AG04450 (cell line): ENCODE results near the gene CKS2. TPM values are rescaled to one million over a fixed set of nuclear protein-coding genes. Genes with fewer than 3 reads are reported as not detected.

Experiments
- CTCF ChIA-PET: fragments of 300-600, 350-600 bp; formaldehyde crosslinking; extraction: SDS; loops from one replicate; lab custom pipeline; 2022; ENCODE audit warnings: antibody characterized with exemption, inconsistent platforms; lab: Charles Lee
- POLR2A ChIA-PET: fragments of 350-600 bp; formaldehyde crosslinking; extraction: SDS; loops from one replicate; lab custom pipeline; 2021; ENCODE audit warnings: antibody characterized with exemption, inconsistent platforms; lab: Yijun Ruan, JAX
- DNase-seq: peaks from one replicate; pipeline ENCODE4 v3.0.0-alpha.2; 2011; ENCODE audit warnings: low read depth, low spot score
- H3K27ac ChIP-seq: one replicate; pipeline ENCODE4 v1.5.1; 2012; ENCODE audit warnings: low read depth, low read length, control low read depth
- H3K27me3 ChIP-seq: one replicate; pipeline ENCODE4 v1.6.0; 2012; ENCODE audit warnings: low read length; ENCODE audit not compliant: control insufficient read depth, insufficient read depth
- H3K4me3 ChIP-seq: 2 replicates; pipeline ENCODE4 v1.5.1; 2011; ENCODE audit warnings: mild to moderate bottlenecking, low read depth, low read length, control low read depth
- H3K9me3 ChIP-seq: 2 replicates; pipeline ENCODE4 v1.5.1; 2012; ENCODE audit warnings: low read length; ENCODE audit not compliant: control insufficient read depth, insufficient read depth
- polyA plus RNA-seq: library from polyadenylated mRNA; depleted of rRNA; stranded (reverse); fragments of >200 nt; gene quantifications from 2 replicates; pipeline ENCODE4 v1.2.3, GENCODE V29; 2011
- TF ChIP-seq, protein P1 (sequence below): IDR thresholded peaks from 2 replicates; pipeline ENCODE4 v1.5.1; 2011; ENCODE audit warnings: low read depth, low read length, control low read depth, inconsistent platforms

Gene CKS2
- polyA plus RNA-seq, 1 experiment, result 137 TPM

DNA sequence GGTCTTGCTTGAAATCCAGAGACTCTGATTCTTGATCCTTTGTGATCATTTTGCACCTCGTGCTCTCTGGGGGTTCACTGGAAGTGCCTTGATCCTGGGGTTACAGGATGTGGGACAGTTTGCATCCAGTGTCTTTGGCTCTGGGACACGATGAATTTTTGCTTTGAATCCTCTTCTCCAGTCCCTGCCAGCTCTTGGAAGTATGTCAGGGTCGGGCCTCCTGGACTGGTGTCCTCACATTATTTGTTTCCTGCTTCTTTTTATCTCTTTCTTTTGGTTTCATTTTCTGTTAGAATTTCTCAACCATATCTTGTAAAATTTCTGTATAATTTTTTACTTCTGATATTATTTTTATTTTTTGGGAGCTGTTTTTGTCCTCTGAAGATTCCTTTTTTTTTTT is 41.5 kb downstream of the CKS2 start:
- Histone ChIP-seq H3K27me3 (no peaks in the 10 kb centered on the region), H3K4me3 (no peak overlapping the region), H3K27ac (no peak overlapping the region), H3K9me3 (no peaks in the 10 kb centered on the region)
- TF ChIP-seq, protein P1, sequence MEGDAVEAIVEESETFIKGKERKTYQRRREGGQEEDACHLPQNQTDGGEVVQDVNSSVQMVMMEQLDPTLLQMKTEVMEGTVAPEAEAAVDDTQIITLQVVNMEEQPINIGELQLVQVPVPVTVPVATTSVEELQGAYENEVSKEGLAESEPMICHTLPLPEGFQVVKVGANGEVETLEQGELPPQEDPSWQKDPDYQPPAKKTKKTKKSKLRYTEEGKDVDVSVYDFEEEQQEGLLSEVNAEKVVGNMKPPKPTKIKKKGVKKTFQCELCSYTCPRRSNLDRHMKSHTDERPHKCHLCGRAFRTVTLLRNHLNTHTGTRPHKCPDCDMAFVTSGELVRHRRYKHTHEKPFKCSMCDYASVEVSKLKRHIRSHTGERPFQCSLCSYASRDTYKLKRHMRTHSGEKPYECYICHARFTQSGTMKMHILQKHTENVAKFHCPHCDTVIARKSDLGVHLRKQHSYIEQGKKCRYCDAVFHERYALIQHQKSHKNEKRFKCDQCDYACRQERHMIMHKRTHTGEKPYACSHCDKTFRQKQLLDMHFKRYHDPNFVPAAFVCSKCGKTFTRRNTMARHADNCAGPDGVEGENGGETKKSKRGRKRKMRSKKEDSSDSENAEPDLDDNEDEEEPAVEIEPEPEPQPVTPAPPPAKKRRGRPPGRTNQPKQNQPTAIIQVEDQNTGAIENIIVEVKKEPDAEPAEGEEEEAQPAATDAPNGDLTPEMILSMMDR, result no peak
- ChIA-PET POLR2A (no interaction called here), CTCF (no interaction called here)
- DNase-seq, result no peak

DNA sequence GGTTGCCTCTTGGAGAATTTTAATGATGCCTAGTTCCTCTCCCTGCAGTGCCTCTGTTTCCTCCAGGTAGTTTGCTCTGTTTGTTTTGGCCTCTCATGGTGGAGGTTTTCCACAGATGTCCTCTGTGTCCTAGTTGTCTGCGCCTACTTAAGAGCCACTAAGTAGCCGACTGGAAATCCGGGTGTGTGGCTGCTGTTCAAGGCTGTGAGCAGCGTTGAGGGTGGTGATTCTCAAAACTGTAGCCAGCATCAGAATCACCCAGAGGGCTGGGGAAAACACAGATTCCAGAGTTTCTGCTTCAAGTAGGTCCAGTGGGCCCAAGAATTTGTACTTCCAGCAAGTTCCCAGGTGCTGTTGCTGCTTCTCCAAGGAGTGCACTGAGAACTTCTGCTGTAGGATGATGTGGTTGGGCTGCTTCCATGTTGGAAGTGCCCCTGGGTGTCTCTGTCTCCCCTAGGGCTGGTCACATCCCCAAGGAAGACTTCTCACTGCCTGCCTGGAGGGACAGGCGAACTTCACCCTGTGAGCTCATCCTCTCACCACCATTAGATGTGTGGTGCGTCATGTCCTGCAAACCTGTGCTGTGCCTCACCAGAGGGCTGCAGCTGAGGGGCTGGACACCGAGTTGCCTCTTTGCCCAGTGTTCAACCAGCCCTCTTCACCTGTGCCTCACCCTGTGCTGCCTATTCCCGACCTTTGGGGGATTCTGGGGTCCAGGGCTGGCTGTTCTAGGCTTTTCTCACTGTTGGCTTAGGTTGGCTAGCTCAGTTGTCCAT is 42.1 kb downstream of the CKS2 start:
- H3K27me3 ChIP-seq, result no peaks in the 10 kb centered on the region
- ChIA-PET CTCF (interaction anchor here (1.9 kb wide), 1 partner anchor 196 kb away, joined by 7 read pairs; no protein-coding TSS in a partner anchor), POLR2A (no interaction called here)
- no peak overlapping the region for H3K4me3 ChIP-seq
- no peak overlapping the region for H3K27ac ChIP-seq
- no peak for DNase-seq
- TF ChIP-seq, protein P1, result no peak
- no peaks in the 10 kb centered on the region for H3K9me3 ChIP-seq

- TF ChIP-seq, protein P1, result no peak
- Histone ChIP-seq H3K9me3 (no peaks in the 10 kb centered on the region), H3K27ac (no peak overlapping the region), H3K4me3 (no peak overlapping the region), H3K27me3 (no peaks in the 10 kb centered on the region)
- CTCF ChIA-PET, result interaction anchor here (1.9 kb wide), 1 partner anchor 195 kb away, joined by 7 read pairs; no protein-coding TSS in a partner anchor
- POLR2A ChIA-PET, result no interaction called here
- no peak for DNase-seq
Observed at GRCh38 chr9:89353989-89354388, 43.0 kb downstream of the CKS2 start.

DNA sequence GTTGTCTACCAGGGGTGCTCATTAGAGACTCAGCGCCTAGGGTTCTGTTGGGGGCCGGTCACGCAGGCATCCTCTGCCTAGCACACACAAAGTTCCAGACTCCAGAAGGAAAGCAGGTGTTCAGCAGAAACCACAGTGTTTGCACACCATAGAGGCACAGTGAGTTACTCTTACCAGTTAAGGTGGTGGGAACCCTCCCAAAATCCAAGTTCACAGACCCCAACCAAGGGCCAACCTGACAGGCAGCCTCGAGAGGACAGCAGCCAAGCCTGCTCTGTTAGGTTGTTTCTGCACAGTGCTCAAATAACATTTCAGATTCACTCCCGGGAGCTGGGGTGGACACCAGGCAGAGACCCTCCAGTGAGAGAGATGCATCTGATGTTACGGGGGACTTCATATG is 43.5 kb downstream of the CKS2 start:
- Histone ChIP-seq H3K9me3 (no peaks in the 10 kb centered on the region), H3K27ac (no peak overlapping the region), H3K4me3 (no peak overlapping the region), H3K27me3 (no peaks in the 10 kb centered on the region)
- ChIA-PET CTCF (interaction anchor here (1.9 kb wide), 1 partner anchor 194 kb away, joined by 7 read pairs; no protein-coding TSS in a partner anchor), POLR2A (no interaction called here)
- TF ChIP-seq, protein P1, result no peak
- DNase-seq, result no peak

DNA sequence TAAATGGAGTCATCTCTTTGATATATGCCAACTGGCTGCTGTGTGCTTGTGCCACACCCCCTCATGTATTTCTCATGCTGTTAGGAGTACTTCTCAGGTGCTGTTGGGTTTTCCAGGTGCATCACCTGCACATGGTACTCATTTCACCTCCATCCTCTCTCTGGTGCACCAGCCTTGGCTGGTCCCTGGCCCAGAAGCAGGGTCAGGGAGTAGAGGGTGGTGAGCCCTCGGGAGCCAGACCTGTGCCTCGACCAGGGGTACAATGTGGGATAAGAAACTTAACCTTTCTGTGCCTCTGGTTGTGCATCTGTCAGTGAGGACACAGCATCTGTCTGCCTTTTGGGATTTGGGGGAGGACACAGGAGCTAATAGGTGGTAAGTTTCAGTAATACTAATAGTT is 45.8 kb downstream of the CKS2 start:
- TF ChIP-seq, protein P1, result no peak
- Histone ChIP-seq H3K27ac (no peak overlapping the region), H3K27me3 (no peaks in the 10 kb centered on the region), H3K4me3 (no peak overlapping the region), H3K9me3 (no peaks in the 10 kb centered on the region)
- DNase-seq, result no peak
- POLR2A ChIA-PET, result no interaction called here
- CTCF ChIA-PET, result interaction anchor here (2.7 kb wide), 1 partner anchor 192 kb away, joined by 20 read pairs; no protein-coding TSS in a partner anchor
